Measurements from ENCODE around the gene VASH1. TPM values are rescaled to one million over a fixed set of nuclear protein-coding genes. Genes with fewer than 3 reads are reported as not detected.

Gene VASH1
- total RNA-seq, 3 donors from 2014 or later (not counting 1 experiment from before 2014, with no cell fraction given) = 9.5 to 15.0 (median 13.5) TPM

DNA sequence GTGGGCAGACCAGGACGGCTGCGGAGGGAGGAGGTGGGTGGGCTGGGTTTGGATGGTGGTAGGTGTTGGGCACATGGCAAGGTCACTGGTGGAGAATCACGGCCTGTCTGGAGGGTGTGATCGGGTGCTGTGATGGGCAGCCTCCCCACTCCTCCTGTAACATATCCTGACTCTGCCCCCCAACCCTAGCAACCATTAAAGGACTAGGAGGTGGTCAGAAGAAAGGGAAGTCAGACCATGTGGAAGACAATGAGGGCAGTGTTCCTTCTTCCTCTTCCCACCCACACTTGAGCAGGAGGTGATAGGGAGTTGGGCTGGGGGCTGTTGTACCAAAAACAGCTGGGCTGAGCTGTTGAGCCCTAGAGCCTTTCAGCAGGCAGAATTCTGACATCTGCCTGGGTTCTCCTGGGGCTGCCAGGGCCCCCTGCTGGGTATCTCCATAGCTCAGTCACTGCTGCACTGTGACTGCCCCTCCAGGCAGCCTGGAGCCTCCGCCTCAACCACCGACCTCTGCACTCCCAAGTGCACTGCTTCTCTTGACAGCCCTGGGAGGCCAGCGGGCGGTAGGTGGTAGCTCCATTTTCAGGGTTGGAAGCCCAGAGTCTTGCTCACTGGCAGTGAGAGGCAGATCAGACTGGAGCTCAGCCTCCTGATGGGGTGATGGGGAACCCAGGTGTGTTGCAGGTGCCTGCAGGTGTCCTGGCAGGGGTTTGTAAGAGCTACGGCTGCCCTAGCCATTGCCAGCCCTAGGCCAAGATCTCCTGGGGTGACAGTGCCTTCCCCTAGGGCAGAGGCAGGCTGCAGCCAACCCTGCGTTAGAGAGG lies 15.4 kb downstream of the VASH1 start:
- Histone ChIP-seq H3K27me3 (ENCODE audit: control insufficient read depth, insufficient read depth, low read length) (no peaks in the 10 kb centered on the region), H3K4me1 (ENCODE audit: control insufficient read depth, insufficient read depth, low read length) (peaks cover 24% of the 10 kb centered on the region), H3K27ac (ENCODE audit: low read length) (no peak overlapping the region), H3K36me3 (ENCODE audit: control insufficient read depth, insufficient read depth, low read length) (peaks cover 4% of the 10 kb centered on the region), H3K9me3 (ENCODE audit: control insufficient read depth, insufficient read depth, low read length) (no peaks in the 10 kb centered on the region), H3K4me3 (ENCODE audit: low read length) (no peak overlapping the region)
- intact Hi-C loops (cut with micrococcal nuclease) = no loop called here
- DNase-seq (no peak), ATAC-seq (no peak)
- no peak overlapping the region for H3K27ac Mint-ChIP-seq
- H3K27me3 Mint-ChIP-seq (ENCODE audit: low read depth in 2 of 2) = no peaks in the 10 kb centered on the region
- H3K4me1 Mint-ChIP-seq = peaks cover 0 to 9% of the 10 kb centered on the region in 2 donors
- no peaks in the 10 kb centered on the region for H3K9me3 Mint-ChIP-seq
- no peak for TF ChIP-seq CTCF (IDR thresholded peaks at IDR 0.05)
- no peak overlapping the region for H3K4me3 Mint-ChIP-seq
- 90% methylated on average over 8 of the region's 10 CpGs for WGBS (ENCODE audit: insufficient coverage)
- no peaks in the 10 kb centered on the region for H3K36me3 Mint-ChIP-seq

GRCh38 chr14:76777721-76778120 lies 16.5 kb downstream of the VASH1 start:
- ATAC-seq (no peak), DNase-seq (no peak)
- intact Hi-C loops (cut with micrococcal nuclease) = no loop called here
- Histone ChIP-seq H3K27ac (ENCODE audit: low read length) (no peak overlapping the region), H3K27me3 (ENCODE audit: control insufficient read depth, insufficient read depth, low read length) (no peaks in the 10 kb centered on the region), H3K4me1 (ENCODE audit: control insufficient read depth, insufficient read depth, low read length) (peaks cover 23% of the 10 kb centered on the region), H3K9me3 (ENCODE audit: control insufficient read depth, insufficient read depth, low read length) (no peaks in the 10 kb centered on the region), H3K36me3 (ENCODE audit: control insufficient read depth, insufficient read depth, low read length) (peaks cover 13% of the 10 kb centered on the region), H3K4me3 (ENCODE audit: low read length) (no peak overlapping the region)
- no peaks in the 10 kb centered on the region for H3K36me3 Mint-ChIP-seq
- H3K4me3 Mint-ChIP-seq = no peak overlapping the region
- no peaks in the 10 kb centered on the region for H3K27me3 Mint-ChIP-seq (ENCODE audit: low read depth in 2 of 2)
- H3K9me3 Mint-ChIP-seq = no peaks in the 10 kb centered on the region
- TF ChIP-seq CTCF (IDR thresholded peaks at IDR 0.05) = no peak
- H3K27ac Mint-ChIP-seq = no peak overlapping the region
- H3K4me1 Mint-ChIP-seq = peaks cover 2 to 12% of the 10 kb centered on the region in 2 donors
- WGBS (ENCODE audit: insufficient coverage) = 82% methylated on average over 5 of the region's 9 CpGs

GRCh38 chr14:76778546-76779215 lies 17.4 kb downstream of the VASH1 start:
- H3K27ac ChIP-seq (ENCODE audit: low read length) = no peak overlapping the region
- DNase-seq (no peak), ATAC-seq (no peak)
- Mint-ChIP-seq H3K4me3 (no peak overlapping the region), H3K27ac (no peak overlapping the region), H3K9me3 (no peaks in the 10 kb centered on the region), H3K27me3 (ENCODE audit: low read depth in 2 of 2) (no peaks in the 10 kb centered on the region), H3K36me3 (no peaks in the 10 kb centered on the region), H3K4me1 (peaks cover 11 to 13% of the 10 kb centered on the region in 2 donors)
- H3K36me3 ChIP-seq (ENCODE audit: control insufficient read depth, insufficient read depth, low read length) = peaks cover 13% of the 10 kb centered on the region
- H3K4me1 ChIP-seq (ENCODE audit: control insufficient read depth, insufficient read depth, low read length) = peaks cover 18% of the 10 kb centered on the region
- H3K9me3 ChIP-seq (ENCODE audit: control insufficient read depth, insufficient read depth, low read length) = no peaks in the 10 kb centered on the region
- 96% methylated on average over 16 of the region's 16 CpGs for WGBS (ENCODE audit: insufficient coverage)
- no peak for TF ChIP-seq CTCF (IDR thresholded peaks at IDR 0.05)
- H3K27me3 ChIP-seq (ENCODE audit: control insufficient read depth, insufficient read depth, low read length) = no peaks in the 10 kb centered on the region
- intact Hi-C loops (cut with micrococcal nuclease) = no loop called here
- H3K4me3 ChIP-seq (ENCODE audit: low read length) = no peak overlapping the region
